HG02571 (cell line): ENCODE results near the gene FADS2.

Experiments used
- ATAC-seq: cut with Tn5 transposase; IDR thresholded peaks from one replicate; pipeline ENCODE4 v1.9.1; 2021; ENCODE audit warnings: mild to moderate bottlenecking, moderate library complexity; ENCODE audit not compliant: unreplicated experiment

FADS2 gene

GRCh38 chr11:61817471-61818202 is 10.5 kb upstream of the FADS2 start:
- no peak for ATAC-seq

- no peak for ATAC-seq
Observed at GRCh38 chr11:61820174-61820573, 7.9 kb upstream of the FADS2 start.

- peak; percentile 6 for ATAC-seq
Observed at GRCh38 chr11:61826930-61827570, 1.1 kb upstream of the FADS2 start.

GRCh38 chr11:61828379-61828628 is 204 bp downstream of the FADS2 start:
- ATAC-seq, result peak; percentile 4

GRCh38 chr11:61828629-61829407 is 718 bp downstream of the FADS2 start:
- ATAC-seq, result peak; percentile 31

- no peak for ATAC-seq
Observed at GRCh38 chr11:61829806-61830205, 1.7 kb downstream of the FADS2 start.

- ATAC-seq, result no peak
Observed at GRCh38 chr11:61830237-61831105, 2.4 kb downstream of the FADS2 start.

GRCh38 chr11:61832207-61832606 is 4.1 kb downstream of the FADS2 start:
- ATAC-seq, result no peak

- ATAC-seq, result no peak
Observed at GRCh38 chr11:61832754-61833153, 4.7 kb downstream of the FADS2 start.

- ATAC-seq, result no peak
Observed at GRCh38 chr11:61833471-61833870, 5.4 kb downstream of the FADS2 start.

GRCh38 chr11:61833926-61834277 is 5.8 kb downstream of the FADS2 start:
- ATAC-seq, result no peak

- peak; percentile 85 for ATAC-seq
Observed at GRCh38 chr11:61834278-61835048, 6.4 kb downstream of the FADS2 start.

- ATAC-seq, result no peak
Observed at GRCh38 chr11:61836193-61836592, 8.1 kb downstream of the FADS2 start.

GRCh38 chr11:61837411-61838005 is 9.4 kb downstream of the FADS2 start:
- ATAC-seq, result no peak

GRCh38 chr11:61838501-61838900 is 10.4 kb downstream of the FADS2 start:
- ATAC-seq, result no peak

- no peak for ATAC-seq
Observed at GRCh38 chr11:61838921-61839320, 10.8 kb downstream of the FADS2 start.

- ATAC-seq, result no peak
Observed at GRCh38 chr11:61839742-61840141, 11.6 kb downstream of the FADS2 start.

- ATAC-seq, result no peak
Observed at GRCh38 chr11:61840371-61840770, 12.3 kb downstream of the FADS2 start.

- ATAC-seq, result no peak
Observed at GRCh38 chr11:61841636-61842527, 13.8 kb downstream of the FADS2 start.
